HG03060 (cell line): Measurements from ENCODE around the gene LRMDA.

Source experiments
- ATAC-seq: cut with Tn5 transposase; IDR thresholded peaks from one replicate; pipeline ENCODE4 v1.9.1; 2021; ENCODE audit warnings: low read depth, moderate number of reproducible peaks; ENCODE audit not compliant: unreplicated experiment

The LRMDA gene

DNA sequence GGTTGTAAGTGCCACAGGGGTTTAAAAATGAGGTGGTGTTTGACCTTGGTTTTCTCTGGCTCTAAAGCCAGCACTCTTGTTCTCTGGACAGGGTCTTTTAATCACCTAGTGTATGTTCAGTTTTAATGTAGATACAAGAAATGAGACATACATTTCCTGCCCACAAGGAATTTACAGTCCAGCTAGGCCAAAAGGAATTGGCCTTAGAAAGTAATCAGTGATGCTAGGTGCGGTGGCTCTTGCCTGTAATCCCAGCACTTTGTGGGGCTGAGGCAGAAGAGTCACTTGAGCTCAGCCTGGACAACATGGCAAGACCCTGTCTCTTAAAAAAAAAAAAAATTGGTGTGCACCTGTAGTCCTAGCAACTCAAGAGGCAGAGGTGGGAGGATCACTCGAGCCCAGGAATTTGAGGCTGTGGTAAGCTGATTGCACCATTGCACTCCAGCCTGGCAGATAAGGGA, 100.2 kb downstream of the LRMDA start:
- no peak for ATAC-seq

DNA sequence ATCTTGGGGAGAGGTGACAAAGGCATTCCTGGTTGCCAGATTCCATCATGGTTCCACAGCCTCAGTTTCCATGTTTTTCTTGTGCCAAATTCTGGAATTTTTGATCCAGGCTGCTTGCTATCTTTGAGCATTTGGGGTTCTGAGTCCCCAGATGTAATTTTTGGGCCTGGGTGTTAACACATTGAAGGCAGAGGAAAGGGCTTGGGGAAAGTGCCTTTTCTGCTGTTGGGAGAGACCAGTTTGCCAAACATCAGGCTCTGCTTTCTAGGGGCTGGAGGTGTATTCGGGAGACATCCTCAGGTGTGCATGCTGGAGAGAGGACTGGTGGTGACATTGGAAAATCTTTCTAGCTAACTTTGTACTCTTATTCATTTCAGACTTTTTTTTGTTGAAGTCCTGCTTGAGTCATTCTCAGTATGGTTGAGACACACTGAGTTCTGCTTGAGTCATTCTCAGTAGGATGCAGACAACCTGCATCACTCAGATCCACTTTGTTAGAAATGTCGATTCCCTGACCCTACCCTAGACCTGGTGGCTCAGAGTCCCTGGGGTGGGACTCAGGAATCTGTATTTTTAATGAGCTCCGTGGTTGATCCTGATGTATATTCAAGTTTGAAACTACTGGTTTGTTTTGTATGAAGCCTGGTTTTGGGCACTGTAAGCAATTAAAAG, 101.0 kb downstream of the LRMDA start:
- no peak for ATAC-seq

DNA sequence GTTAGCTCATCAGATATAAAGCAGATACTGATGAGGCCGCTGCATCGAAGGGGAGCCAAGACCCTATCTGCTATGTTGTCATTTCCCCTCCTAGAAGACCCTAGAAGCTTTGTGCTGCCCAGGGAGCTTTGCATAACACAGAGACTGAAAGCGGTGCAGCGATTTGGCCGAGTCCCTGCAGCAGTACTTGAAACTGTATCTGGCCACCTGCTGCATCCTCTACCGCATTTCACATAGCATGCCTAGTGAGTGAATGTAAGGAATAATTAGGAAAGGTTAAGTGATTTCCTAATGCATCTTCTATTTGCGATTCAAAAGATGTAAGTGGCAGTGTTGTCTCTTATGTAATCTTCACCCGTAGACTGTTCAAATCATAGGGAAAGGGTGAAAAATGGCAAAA, 106.7 kb downstream of the LRMDA start:
- ATAC-seq, result no peak

DNA sequence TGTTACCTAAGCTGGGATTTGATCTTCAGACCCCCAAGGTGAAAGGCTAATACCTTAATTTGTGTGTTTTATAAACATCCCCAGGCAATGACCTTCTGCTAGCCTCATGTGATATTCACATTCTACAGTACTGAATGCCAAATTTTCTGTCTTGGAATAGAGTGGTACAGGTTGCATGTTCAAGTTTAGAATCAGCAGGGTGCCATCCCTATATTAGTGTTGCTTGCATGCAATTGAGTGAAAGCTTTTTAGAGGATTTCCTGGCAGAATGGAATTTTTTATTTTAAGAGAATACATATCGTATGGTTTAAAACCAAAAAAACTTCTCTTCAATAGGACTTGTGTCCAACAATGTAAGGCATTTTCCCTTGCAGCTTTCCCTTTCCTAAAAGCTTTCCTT, 107.3 kb downstream of the LRMDA start:
- no peak for ATAC-seq

DNA sequence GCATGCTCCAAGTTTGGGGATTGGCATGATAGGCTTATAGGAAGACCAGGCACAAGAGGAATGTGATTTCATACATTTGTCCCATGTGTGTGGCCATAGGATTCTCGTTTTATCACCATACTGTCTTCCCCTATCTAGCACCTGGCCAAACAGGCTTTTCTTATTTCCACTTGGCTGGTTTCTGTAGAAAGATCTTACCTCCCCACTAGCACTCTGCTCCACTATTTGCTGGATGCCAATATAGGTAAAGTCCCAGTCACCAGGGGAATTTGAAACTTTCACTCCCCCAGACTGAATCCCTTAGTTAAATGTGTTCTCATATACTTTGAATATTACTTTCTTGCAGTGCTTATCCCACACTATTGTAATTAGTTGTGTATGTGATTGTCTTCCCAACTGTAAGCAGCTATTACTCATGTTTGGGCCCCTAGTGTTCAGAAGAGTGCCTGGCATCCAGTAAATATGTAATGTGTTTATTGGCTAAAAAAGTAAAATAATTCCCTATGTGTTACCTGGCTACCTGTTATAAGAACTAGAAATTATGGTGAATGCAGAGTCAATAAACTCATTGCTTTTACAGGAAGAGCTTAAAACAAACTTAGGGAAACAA, 109.0 kb downstream of the LRMDA start:
- ATAC-seq, result no peak

DNA sequence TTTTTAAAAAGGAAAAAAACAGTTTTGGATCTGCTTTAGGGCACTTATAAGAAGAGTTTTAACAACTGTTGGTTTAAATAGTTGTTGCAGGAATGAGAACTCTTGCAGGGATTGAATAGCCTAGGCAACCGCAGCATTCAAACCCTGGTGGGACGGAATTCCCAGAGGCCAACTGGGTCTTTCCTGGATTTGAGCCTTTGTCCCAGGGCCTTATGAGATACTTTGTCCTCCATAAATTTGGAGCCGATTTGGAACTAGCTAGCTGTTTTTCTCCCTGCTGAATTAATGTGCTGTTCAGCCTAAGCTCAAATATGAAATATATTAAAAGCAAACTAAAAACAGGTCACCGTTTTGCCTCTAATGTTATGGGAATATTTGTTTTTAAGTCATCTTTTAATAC, 109.6 kb downstream of the LRMDA start:
- no peak for ATAC-seq

DNA sequence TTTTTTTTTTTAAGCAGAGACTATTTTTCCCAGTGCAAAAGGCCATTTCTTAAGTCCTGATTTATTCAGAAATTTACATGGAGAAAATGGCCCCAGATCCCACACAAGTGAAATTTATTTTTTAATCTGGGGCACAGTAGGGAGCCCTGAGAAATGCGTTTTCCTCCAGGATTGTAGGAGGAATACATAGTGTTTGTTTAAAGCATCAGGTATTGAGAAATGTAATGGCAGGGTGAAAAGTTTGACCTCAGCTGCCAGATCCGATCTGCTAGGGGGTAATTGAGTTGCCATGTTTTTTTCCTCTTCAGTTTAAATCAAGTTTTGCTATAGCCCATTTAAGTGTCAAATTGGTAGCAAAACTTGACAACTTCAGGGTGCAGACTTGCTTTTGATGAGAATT, 110.0 kb downstream of the LRMDA start:
- ATAC-seq, result no peak

DNA sequence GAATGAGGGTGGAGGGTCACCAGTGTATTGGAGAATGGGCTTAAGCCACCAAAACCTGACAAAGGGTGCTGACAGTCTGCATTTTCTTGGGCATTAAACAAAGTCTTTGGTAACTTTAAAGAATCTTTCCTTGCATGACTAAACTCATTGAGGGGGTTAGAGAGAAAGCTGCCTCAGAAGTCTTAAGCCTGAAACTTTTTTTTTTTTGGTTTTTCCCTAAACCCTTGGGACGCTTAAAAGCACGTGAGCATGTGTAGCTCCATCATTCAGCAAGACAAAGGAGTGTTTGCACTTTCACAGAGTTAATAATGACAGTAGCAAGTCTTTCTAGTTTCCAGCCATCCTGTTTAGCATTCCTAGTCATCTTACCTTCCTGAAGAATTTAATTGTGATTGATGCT, 110.7 kb downstream of the LRMDA start:
- no peak for ATAC-seq

DNA sequence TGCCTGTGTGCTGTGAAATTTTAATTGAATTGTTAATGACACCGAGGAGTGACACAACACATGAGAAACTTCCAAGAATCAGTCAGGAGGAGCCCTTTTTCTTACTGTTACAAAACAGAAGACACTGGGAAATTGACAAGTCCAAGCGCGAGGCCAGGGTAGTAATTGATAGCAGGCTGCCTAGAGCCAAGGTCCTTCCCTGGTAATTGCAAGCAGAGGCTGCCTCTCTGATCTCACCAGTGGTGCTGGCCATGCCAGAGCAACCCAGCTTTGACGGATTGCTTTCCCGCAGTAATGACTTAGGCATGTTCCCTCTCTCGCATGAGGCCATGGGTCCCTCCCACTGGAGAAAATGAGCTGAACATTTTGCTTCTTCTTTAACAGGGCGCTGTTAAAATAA, 111.5 kb downstream of the LRMDA start:
- ATAC-seq, result no peak

DNA sequence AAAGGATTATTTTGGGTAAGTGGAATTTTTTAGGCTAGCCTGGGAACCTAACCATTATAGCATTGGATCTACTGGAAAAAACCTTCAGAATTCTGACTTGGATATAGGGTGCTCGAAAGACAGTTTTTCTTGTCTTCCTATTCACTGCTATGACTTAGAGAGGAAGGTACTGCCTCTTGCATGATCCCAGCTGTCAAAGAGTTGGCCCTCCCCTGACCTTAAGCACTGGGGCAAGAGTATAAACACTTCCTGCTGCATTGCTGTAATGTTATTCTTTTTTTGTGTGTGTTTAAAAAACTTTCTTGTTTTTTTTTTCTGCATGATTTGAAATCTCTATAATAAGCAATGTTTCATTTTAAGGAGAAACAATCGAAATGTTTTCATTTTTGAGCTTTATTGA, 113.0 kb downstream of the LRMDA start:
- ATAC-seq, result no peak

DNA sequence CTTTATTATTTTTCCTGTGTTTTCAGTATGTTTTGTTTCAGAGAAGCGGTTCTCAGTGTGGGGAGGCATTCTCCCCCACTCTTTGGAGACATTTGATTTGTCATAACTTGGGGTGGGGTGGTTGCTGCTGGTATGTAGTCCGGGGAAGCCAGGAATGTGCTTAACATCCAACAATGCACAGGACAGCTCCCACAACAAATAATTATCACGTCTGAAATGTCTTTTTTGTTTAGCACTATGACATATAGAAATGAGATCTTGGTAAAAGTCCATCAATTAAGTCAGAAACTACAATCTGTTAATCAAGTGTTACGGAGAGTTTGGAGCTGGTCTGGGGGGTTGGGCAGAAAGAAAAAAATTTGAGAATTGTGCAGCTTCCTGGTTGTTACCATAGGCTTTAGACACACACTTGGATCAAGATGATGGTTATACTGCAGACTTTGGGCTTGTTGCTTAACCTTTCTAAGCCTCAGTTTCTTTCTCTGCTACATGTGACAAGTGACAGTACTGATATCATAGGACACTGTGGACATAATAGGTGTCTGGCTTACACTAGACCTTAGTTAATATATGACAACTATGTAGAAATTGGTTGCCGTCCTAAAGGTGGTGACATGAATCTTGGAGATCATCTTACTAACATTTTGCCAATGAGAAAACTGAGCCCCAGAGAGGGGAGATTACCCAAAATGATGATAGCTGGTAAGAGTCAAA, 113.7 kb downstream of the LRMDA start:
- no peak for ATAC-seq

DNA sequence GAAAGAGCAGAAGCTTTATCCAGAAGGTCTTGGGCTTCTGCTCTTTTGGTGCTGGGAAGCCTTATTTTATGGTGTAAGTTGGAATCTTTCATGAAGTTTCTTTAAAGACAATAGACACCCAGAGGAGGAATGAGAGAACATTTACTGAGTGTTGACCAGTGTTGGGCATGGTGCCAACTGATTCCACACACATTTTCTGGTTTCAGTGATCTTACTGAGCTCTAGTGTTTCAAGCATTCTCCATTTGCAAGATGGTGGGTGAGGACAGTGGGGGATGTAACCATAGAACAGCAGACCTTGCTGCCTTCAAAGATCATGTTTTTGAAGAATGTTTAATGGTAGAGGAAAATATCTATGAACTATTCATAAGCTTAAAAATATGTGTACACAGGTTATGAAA, 114.6 kb downstream of the LRMDA start:
- no peak for ATAC-seq

DNA sequence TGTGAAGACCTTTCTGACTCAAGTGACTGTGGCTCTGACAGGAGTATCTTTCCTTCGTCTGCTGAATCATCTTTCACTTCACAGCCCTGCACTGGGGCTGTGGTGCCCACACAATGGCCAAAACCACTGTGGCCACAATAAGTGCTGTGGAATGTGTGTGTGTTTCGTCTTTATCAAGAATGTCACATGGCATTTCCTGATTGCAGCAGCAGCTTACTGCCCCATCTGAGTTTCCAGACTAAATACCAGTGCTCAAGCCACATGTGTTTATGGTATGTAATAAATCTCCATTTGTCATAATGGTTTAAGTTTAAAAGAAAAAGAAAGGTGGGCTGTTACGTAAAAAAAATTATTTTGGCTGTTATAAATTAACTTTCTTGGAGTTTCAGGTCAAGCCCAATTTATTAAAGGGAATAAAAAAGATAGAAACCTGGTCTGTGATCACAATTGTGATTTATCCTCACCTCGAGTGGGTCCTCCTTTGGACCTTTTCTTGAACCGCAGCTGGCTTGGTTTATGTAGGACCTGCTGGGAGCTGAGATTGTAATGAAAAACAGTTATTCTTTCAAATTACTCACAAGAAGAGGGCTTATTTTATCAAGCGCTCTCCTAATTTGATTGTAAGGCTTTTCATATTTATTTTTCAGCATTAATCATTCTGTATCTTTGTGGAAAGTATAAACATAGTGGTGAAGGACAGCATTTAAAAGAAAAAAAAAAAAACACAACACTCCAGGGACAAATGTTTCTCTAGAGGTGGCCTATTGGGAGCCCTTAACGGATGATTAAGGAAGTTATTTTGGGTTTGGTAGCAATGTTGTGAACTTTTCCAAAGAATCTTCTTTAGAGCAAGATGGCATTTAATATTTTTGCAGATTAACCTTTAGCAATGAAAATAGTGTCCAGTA, 116.2 kb downstream of the LRMDA start:
- no peak for ATAC-seq

DNA sequence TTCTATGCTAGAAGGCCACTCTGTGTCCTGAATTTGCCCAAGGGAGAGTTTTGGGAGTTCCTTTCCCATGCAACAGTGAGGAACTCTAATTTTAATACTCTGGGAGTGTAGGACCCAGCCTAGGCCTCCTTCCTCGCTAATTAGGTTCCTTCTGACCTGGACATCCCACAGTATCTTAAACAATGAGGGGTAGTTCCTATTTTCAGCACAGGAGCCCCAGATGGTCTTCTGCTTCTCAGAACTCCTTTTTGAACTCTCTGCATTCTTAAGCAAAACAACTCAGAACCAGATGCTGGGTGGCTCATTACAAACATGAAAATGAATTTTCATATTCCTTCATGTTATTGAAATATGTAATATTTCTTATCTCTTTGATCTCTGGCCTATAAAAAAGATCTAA, 116.9 kb downstream of the LRMDA start:
- ATAC-seq, result no peak

DNA sequence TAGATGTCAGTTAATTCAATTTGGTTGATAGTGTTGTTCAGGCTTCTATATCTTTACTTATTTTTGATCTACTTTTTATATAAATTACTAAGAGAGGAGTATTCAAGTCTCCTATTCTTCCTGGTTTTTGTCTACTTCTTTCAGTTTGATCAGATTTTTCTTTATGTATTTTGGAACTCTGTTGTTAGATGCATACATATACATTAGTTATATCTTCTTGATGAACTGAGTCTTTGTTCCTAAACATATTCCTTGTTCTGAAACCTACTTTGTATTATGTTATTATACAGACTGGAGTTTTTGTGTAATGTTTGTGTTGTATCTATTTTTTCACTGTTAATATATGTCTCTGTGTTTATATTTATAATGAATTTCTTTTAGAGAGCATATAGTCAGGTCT, 118.8 kb downstream of the LRMDA start:
- ATAC-seq, result no peak

DNA sequence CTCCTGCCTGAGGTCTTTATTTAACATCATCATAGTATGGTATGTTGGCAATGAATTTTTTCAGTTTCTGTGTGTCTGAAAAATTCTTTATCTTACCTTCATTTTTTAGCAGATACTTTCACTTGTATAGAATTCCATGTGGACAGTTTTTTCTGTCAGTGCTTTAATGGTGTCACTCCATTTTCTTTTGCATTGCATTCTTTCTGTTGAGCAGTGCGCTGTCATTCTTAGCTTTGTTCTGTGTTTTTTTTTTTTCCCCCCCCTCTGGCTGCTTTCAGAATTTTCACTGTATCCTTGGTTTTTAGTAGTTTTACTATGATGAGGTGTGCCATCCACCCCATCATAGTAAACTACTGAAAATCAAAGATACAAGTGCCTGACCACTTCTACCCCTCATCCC, 120.7 kb downstream of the LRMDA start:
- no peak for ATAC-seq

DNA sequence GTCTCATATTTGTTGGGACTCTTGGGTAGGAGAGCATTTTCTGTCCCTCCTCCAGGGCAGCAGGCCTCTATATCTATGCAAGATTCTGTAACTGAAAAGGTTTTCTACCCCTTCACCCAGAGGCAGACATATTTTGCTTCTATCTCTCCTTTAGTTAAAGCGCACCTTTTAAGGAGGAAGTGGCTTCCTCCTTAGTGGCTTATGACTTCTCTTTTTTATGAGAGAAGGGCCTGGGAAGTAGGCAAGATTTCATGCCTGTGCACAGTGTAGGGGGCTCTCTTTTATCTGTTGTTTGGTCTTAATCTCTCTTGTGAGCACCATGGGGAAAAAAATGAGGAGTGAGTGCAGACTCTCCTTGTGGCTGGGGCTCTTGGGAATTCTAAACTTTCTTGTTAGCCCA, 122.1 kb downstream of the LRMDA start:
- no peak for ATAC-seq

DNA sequence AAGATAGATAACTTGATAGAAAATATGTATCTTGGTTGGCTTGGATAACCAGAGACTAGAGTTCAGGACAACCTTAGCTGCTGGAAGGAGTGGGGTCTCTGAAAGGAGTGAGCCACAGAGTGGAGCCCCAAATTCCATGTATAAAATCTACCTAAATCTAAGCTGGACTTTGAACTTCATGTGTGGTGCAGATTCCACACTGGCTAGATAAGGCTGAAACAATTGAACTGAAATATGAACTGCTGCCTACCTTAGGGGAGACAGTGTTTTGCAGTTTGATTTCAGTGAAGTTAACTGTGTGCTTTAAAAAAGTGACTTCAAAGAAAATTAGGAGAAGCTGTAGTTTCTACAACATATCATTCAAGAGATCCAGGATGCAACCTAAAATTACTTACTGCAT, 123.9 kb downstream of the LRMDA start:
- ATAC-seq, result no peak

DNA sequence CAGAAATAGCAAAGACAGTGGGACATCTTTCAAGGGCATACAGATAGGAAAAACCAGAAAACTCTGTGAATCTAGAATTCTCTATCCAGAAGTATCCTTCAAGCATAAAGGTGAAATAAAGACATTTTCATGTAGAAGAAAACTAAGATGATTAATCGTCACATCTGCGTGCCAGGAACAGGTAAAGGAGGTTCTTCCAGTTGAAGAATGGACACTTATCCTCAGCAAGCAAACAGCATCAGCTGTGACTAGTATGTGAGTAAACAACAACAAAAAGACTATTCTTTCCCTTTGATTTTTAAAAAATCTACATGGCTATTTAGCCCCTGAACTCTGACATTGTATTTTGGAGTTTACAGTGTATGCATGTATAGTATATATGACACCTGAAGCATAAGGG, 124.9 kb downstream of the LRMDA start:
- no peak for ATAC-seq

DNA sequence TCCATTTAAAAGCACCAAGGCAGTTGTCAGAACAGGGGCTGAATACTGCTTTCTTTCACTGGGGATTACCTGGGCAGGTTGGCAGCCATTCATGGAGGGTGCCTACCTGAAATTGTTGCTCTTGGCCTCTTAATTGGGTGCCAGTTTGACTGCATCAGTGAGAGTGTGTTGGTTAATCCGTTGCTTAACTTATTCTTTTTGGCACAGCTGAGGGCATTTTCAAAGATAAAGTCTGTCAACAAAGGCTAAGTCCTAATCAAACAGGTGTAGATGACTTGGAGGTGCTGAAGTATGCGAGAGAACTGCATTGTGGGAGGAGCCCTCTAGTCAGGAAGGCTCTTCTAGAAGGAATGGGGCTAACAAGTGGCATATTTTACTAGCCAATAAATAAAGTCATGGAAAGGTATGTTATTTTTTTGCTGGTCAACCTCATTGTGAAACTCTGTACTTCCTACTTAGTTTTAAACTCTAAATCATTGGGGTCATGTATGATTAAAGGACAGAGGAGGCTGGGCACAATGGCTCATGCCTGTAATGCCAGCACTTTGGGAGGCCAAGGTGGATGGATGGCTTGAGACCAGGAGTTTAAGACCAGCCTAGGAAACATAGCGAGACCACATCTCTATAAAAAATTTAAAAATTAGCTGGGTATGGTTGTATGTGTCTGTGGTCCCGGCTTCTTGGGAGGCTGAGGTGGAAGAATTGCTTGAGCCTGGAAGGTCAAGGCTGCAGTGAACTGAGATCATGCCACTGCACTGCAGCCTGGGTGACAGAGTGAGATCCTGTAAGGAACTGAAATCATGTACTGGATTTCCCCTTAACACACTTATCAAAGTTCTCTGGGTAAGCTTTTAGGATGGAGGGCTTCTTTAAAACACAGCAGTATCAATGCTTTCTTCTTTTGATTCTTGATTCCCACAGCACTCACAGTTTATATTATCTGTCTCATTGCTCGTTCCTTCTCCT, 134.1 kb downstream of the LRMDA start:
- no peak for ATAC-seq
